HEK293 (cell line): Measurements from ENCODE around the gene POLR3C.

Experiments used
- CTCF ChIA-PET: fragments of 350-600 bp; formaldehyde crosslinking; extraction: SDS; loops from one replicate; lab custom pipeline; 2021; ENCODE audit warnings: antibody characterized with exemption; lab: Yijun Ruan, JAX
- POLR2A ChIA-PET: fragments of 300-600 bp; formaldehyde crosslinking; extraction: SDS; loops from one replicate; lab custom pipeline; 2020; ENCODE audit warnings: antibody characterized with exemption, inconsistent platforms; lab: Yijun Ruan, JAX
- H3K27ac ChIP-seq: fragments of 200-500 bp; sonication (Bioruptor generic); 2 replicates; pipeline ENCODE4 v1.5.1; 2014; ENCODE audit warnings: low read depth, low read length, control low read depth, inconsistent platforms; ENCODE audit errors: extremely low read depth
- H3K36me3 ChIP-seq, 2 experiments: fragments of 200-500 bp in 1 of 2; sonication (Bioruptor generic) in 1 of 2; 1 replicate in 1 of 2; 2 replicates in 1 of 2; pipeline ENCODE4 v1.5.1; 2014 to 2017; ENCODE audit warnings: inconsistent platforms in 2 of 2, low read length in 2 of 2; ENCODE audit not compliant: control insufficient read depth in 2 of 2, insufficient read depth in 1 of 2
- H3K4me1 ChIP-seq: fragments of 200-500 bp; sonication (Bioruptor generic); 2 replicates; pipeline ENCODE4 v1.5.1; 2014; ENCODE audit warnings: mild to moderate bottlenecking, low read length, inconsistent platforms; ENCODE audit not compliant: control insufficient read depth, insufficient read depth
- H3K4me3 ChIP-seq: 2 replicates; pipeline ENCODE4 v1.5.1; 2011; ENCODE audit warnings: low read depth, mild to moderate bottlenecking, control low read depth, low read length, moderate library complexity
- H3K9me3 ChIP-seq: fragments of 200-500 bp; sonication (Bioruptor generic); 2 replicates; pipeline ENCODE4 v1.5.1; 2014; ENCODE audit warnings: low read depth, low read length, inconsistent platforms; ENCODE audit not compliant: control insufficient read depth, insufficient read depth
- BCL11A ChIP-seq: fragments of 450-650 bp; formaldehyde crosslinking; IDR thresholded peaks from 2 replicates; pipeline ENCODE4 v1.5.1; 2016; ENCODE audit warnings: low read depth, missing biosample characterization, missing genetic modification characterization
- FEZF1 ChIP-seq: fragments of 450-650 bp; formaldehyde crosslinking; IDR thresholded peaks from 2 replicates; pipeline ENCODE4 v1.5.1; 2016; ENCODE audit warnings: missing biosample characterization, missing genetic modification characterization
- IKZF3 ChIP-seq: fragments of 450-650 bp; IDR thresholded peaks from 2 replicates; pipeline ENCODE4 v1.5.0; 2018; ENCODE audit warnings: missing biosample characterization, mild to moderate bottlenecking, missing genetic modification characterization, moderate library complexity
- PRDM1 ChIP-seq: fragments of 450-650 bp; formaldehyde crosslinking; IDR thresholded peaks from 2 replicates; pipeline ENCODE4; 2016; ENCODE audit warnings: missing biosample characterization, missing genetic modification characterization
- SALL2 ChIP-seq: fragments of 450-650 bp; formaldehyde crosslinking; IDR thresholded peaks from 2 replicates; pipeline ENCODE4 v1.5.0; 2017; ENCODE audit warnings: missing biosample characterization, mild to moderate bottlenecking, missing genetic modification characterization, borderline replicate concordance
- SCRT1 ChIP-seq: fragments of 450-650 bp; formaldehyde crosslinking; IDR thresholded peaks from 2 replicates; pipeline ENCODE4 v1.5.1; 2016; ENCODE audit warnings: missing biosample characterization, missing genetic modification characterization, borderline replicate concordance
- SETDB1 ChIP-seq: IDR thresholded peaks from one replicate; pipeline ENCODE4 v1.6.1; 2017; ENCODE audit warnings: mild to moderate bottlenecking, low read length, moderate library complexity, mixed read lengths; ENCODE audit not compliant: insufficient read length
- ZBTB48 ChIP-seq: fragments of 450-650 bp; formaldehyde crosslinking; IDR thresholded peaks from 2 replicates; pipeline ENCODE4 v1.5.1; 2016; ENCODE audit warnings: missing biosample characterization, missing genetic modification characterization
- ZBTB8A ChIP-seq: fragments of 450-650 bp; formaldehyde crosslinking; IDR thresholded peaks from 2 replicates; pipeline ENCODE4 v1.5.1; 2016; ENCODE audit warnings: missing biosample characterization, missing genetic modification characterization
- ZFP69B ChIP-seq: fragments of 450-650 bp; formaldehyde crosslinking; IDR thresholded peaks from 2 replicates; pipeline ENCODE4 v1.5.1; 2016; ENCODE audit warnings: missing biosample characterization, missing genetic modification characterization
- ZNF121 ChIP-seq: fragments of 450-650 bp; formaldehyde crosslinking; IDR thresholded peaks from 2 replicates; pipeline ENCODE4 v1.5.1; 2016; ENCODE audit warnings: missing biosample characterization, missing genetic modification characterization
- ZNF157 ChIP-seq: fragments of 450-650 bp; formaldehyde crosslinking; IDR thresholded peaks from 2 replicates; pipeline ENCODE4 v1.5.1; 2016; ENCODE audit warnings: missing biosample characterization, missing genetic modification characterization
- ZNF16 ChIP-seq: fragments of 450-650 bp; formaldehyde crosslinking; IDR thresholded peaks from 2 replicates; pipeline ENCODE4 v1.5.1; 2016; ENCODE audit warnings: low read depth, missing biosample characterization, missing genetic modification characterization
- ZNF184 ChIP-seq: fragments of 450-650 bp; IDR thresholded peaks from 2 replicates; pipeline ENCODE4 v1.5.1; 2018; ENCODE audit warnings: missing biosample characterization, mild to moderate bottlenecking, missing genetic modification characterization
- ZNF404 ChIP-seq: fragments of 450-650 bp; formaldehyde crosslinking; IDR thresholded peaks from 2 replicates; pipeline ENCODE4 v1.5.1; 2017; ENCODE audit warnings: missing biosample characterization, missing genetic modification characterization
- ZNF423 ChIP-seq: fragments of 450-650 bp; formaldehyde crosslinking; IDR thresholded peaks from 2 replicates; pipeline ENCODE4 v1.5.1; 2016; ENCODE audit warnings: missing biosample characterization, missing genetic modification characterization
- ZNF530 ChIP-seq: fragments of 450-650 bp; formaldehyde crosslinking; IDR thresholded peaks from 2 replicates; pipeline ENCODE4 v1.5.1; 2016; ENCODE audit warnings: low read depth, missing biosample characterization, missing genetic modification characterization
- ZNF837 ChIP-seq: fragments of 450-650 bp; formaldehyde crosslinking; IDR thresholded peaks from 2 replicates; pipeline ENCODE4 v1.5.1; 2016; ENCODE audit warnings: missing biosample characterization, missing genetic modification characterization
- ZXDB ChIP-seq: fragments of 450-650 bp; formaldehyde crosslinking; IDR thresholded peaks from 2 replicates; pipeline ENCODE4 v1.5.1; 2016; ENCODE audit warnings: missing biosample characterization, missing genetic modification characterization
- TF ChIP-seq, protein P1 (sequence below): fragments of 450-650 bp; formaldehyde crosslinking; IDR thresholded peaks from 2 replicates; pipeline ENCODE4 v1.5.1; 2017; ENCODE audit warnings: missing biosample characterization, missing genetic modification characterization
- TF ChIP-seq, protein P2 (sequence below): sonication (generic); formaldehyde crosslinking; IDR thresholded peaks from 2 replicates; pipeline ENCODE4 v1.8.1; 2022; ENCODE audit warnings: mild to moderate bottlenecking, moderate library complexity, missing genetic modification reagents
- TF ChIP-seq, protein P3 (sequence below): fragments of 450-650 bp; formaldehyde crosslinking; IDR thresholded peaks from 2 replicates; pipeline ENCODE4 v1.5.1; 2016; ENCODE audit warnings: missing biosample characterization, missing genetic modification characterization
- TF ChIP-seq, protein P4 (sequence below): fragments of 450-650 bp; formaldehyde crosslinking; IDR thresholded peaks from 2 replicates; pipeline ENCODE4 v1.5.1; 2016; ENCODE audit warnings: missing biosample characterization, missing genetic modification characterization

Gene POLR3C

DNA sequence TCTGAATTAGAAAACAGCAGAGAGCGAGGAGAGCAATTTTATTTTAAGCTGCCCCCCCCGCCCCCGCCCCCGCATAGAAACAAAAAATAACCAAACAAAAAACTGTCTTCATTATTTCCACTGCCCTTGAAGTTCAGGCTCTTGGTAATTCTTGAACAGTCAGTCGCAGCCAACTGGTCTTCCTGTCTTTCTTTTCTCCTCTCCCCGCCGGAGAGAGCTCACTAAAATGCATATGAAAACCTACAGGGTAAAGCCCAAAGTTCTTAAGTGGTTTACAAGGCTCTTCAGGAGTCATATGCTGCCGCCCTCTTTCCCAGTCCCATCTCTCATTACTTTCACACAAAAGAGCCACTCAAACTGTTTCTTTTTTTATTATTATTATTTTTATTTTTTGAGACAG is 62.8 kb downstream of the POLR3C start:
- POLR2A ChIA-PET: interaction anchor here (1.2 to 1.3 kb wide), 2 partner anchors 27 to 41 kb away, joined by 3 read pairs; partner anchors contain the start of genes PIAS3 and RBM8A
- no peak overlapping the region for H3K27ac ChIP-seq
- peaks cover 13% of the 10 kb centered on the region for H3K4me1 ChIP-seq
- no peaks in the 10 kb centered on the region for H3K9me3 ChIP-seq
- H3K4me3 ChIP-seq: no peak overlapping the region
- H3K36me3 ChIP-seq: no peaks in the 10 kb centered on the region
- CTCF ChIA-PET: interaction anchor here (0.8 to 11.9 kb wide), 2 partner anchors 22 to 41 kb away, joined by 3 to 222 read pairs; partner anchors contain the start of genes ITGA10 and NUDT17
- TF ChIP-seq ZNF184 (tag by site-specific recombination) (no peak), IKZF3 (no peak), ZNF530 (tag by site-specific recombination) (no peak)
- TF ChIP-seq, protein P1, sequence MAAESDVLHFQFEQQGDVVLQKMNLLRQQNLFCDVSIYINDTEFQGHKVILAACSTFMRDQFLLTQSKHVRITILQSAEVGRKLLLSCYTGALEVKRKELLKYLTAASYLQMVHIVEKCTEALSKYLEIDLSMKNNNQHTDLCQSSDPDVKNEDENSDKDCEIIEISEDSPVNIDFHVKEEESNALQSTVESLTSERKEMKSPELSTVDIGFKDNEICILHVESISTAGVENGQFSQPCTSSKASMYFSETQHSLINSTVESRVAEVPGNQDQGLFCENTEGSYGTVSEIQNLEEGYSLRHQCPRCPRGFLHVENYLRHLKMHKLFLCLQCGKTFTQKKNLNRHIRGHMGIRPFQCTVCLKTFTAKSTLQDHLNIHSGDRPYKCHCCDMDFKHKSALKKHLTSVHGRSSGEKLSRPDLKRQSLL (tag by site-specific recombination): no peak

DNA sequence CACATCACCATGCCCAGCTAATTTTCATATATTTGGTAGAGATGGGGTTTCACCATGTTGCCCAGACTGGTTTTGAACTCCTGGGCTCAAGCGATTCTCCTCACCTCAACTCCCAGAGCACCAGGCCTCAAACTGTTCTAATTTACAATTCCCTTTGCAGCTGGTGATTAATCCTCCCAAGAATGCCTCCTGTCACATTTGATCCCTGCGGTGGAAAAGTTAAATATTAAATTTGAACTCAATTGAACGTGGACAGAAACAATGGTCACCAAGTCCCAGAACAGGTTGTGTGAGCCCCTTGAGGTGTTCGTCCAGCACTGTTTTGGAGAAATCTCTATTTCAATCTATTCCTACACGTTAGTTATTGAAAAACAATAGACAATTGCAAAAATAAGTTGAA is 63.6 kb downstream of the POLR3C start:
- no peaks in the 10 kb centered on the region for H3K9me3 ChIP-seq
- ChIA-PET CTCF (interaction anchor here (0.6 to 11.9 kb wide), 3 partner anchors 21 to 71 kb away, joined by 3 to 222 read pairs (median 3); partner anchors contain the start of genes ITGA10 and NUDT17), POLR2A (interaction anchor here (1.2 to 1.3 kb wide), 2 partner anchors 28 to 40 kb away, joined by 3 read pairs; partner anchors contain the start of genes PIAS3 and RBM8A)
- no peak overlapping the region for H3K4me3 ChIP-seq
- H3K4me1 ChIP-seq: peaks cover 14% of the 10 kb centered on the region
- no peak overlapping the region for H3K27ac ChIP-seq
- TF ChIP-seq, protein P2, sequence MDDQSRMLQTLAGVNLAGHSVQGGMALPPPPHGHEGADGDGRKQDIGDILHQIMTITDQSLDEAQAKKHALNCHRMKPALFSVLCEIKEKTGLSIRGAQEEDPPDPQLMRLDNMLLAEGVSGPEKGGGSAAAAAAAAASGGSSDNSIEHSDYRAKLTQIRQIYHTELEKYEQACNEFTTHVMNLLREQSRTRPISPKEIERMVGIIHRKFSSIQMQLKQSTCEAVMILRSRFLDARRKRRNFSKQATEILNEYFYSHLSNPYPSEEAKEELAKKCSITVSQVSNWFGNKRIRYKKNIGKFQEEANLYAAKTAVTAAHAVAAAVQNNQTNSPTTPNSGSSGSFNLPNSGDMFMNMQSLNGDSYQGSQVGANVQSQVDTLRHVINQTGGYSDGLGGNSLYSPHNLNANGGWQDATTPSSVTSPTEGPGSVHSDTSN (CRISPR knock-in tag): no peak
- TF ChIP-seq BCL11A (tag by site-specific recombination) (no peak), ZFP69B (tag by site-specific recombination) (no peak), ZBTB48 (no peak), ZNF157 (no peak)
- H3K36me3 ChIP-seq: no peaks in the 10 kb centered on the region

DNA sequence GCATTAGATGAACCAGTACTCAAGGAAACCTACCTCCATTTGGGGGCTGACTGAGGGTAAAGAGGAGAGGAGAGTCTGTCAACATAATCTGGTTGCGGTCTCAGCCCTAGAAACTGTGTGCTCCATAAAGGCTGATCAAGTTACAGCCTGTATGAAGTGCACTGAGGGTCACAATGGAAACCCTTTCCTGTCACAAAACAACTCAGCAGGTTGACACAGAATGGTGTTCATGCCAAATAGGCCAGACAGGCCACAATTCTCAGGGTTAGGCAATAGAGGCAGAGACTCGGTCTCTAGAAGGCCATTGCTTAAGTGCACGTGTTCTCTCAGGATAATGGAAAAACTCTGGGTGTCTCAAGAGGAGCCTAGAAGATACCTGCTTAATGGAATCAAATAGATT is 65.7 kb downstream of the POLR3C start:
- ChIA-PET POLR2A (no interaction called here), CTCF (interaction anchor here (0.6 to 11.9 kb wide), 6 partner anchors 9 to 125 kb away, joined by 3 to 222 read pairs (median 52); partner anchors contain the start of genes ITGA10 and NUDT17)
- Histone ChIP-seq H3K9me3 (no peaks in the 10 kb centered on the region), H3K36me3 (no peaks in the 10 kb centered on the region), H3K4me1 (peaks cover 15% of the 10 kb centered on the region), H3K4me3 (no peak overlapping the region), H3K27ac (no peak overlapping the region)
- TF ChIP-seq, protein P3, sequence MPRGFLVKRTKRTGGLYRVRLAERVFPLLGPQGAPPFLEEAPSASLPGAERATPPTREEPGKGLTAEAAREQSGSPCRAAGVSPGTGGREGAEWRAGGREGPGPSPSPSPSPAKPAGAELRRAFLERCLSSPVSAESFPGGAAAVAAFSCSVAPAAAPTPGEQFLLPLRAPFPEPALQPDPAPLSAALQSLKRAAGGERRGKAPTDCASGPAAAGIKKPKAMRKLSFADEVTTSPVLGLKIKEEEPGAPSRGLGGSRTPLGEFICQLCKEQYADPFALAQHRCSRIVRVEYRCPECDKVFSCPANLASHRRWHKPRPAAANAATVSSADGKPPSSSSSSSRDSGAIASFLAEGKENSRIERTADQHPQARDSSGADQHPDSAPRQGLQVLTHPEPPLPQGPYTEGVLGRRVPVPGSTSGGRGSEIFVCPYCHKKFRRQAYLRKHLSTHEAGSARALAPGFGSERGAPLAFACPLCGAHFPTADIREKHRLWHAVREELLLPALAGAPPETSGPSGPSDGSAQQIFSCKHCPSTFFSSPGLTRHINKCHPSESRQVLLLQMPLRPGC (tag by site-specific recombination): no peak
- no peak for TF ChIP-seq SCRT1 (tag by site-specific recombination)
- no peak for TF ChIP-seq PRDM1 (tag by site-specific recombination)
- no peak for TF ChIP-seq SETDB1
- TF ChIP-seq ZNF121 (tag by site-specific recombination): no peak
- no peak for TF ChIP-seq ZNF404 (tag by site-specific recombination)
- TF ChIP-seq ZNF16 (tag by site-specific recombination): no peak
- TF ChIP-seq, protein P4, sequence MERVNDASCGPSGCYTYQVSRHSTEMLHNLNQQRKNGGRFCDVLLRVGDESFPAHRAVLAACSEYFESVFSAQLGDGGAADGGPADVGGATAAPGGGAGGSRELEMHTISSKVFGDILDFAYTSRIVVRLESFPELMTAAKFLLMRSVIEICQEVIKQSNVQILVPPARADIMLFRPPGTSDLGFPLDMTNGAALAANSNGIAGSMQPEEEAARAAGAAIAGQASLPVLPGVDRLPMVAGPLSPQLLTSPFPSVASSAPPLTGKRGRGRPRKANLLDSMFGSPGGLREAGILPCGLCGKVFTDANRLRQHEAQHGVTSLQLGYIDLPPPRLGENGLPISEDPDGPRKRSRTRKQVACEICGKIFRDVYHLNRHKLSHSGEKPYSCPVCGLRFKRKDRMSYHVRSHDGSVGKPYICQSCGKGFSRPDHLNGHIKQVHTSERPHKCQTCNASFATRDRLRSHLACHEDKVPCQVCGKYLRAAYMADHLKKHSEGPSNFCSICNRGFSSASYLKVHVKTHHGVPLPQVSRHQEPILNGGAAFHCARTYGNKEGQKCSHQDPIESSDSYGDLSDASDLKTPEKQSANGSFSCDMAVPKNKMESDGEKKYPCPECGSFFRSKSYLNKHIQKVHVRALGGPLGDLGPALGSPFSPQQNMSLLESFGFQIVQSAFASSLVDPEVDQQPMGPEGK (tag by site-specific recombination): no peak
- no peak for TF ChIP-seq ZBTB8A
- TF ChIP-seq SALL2 (tag by site-specific recombination): no peak
- TF ChIP-seq ZXDB (tag by site-specific recombination): no peak
- no peak for TF ChIP-seq ZNF837 (tag by site-specific recombination)
- TF ChIP-seq ZNF423 (tag by site-specific recombination): no peak
- TF ChIP-seq FEZF1 (tag by site-specific recombination): no peak
